HG03342 (cell line): ENCODE data around the gene POLG2.

Experiments used
- ATAC-seq: cut with Tn5 transposase; IDR thresholded peaks from one replicate; pipeline ENCODE4 v1.9.1; 2021; ENCODE audit warnings: mild to moderate bottlenecking, moderate library complexity; ENCODE audit not compliant: unreplicated experiment

The POLG2 gene

GRCh38 chr17:64496786-64497564, at the start of gene POLG2:
POLG2 (minus strand) TSS chr17:64497054; CDS start chr17:64496968, 86 bp downstream.
- ATAC-seq: peak; percentile 67

DNA sequence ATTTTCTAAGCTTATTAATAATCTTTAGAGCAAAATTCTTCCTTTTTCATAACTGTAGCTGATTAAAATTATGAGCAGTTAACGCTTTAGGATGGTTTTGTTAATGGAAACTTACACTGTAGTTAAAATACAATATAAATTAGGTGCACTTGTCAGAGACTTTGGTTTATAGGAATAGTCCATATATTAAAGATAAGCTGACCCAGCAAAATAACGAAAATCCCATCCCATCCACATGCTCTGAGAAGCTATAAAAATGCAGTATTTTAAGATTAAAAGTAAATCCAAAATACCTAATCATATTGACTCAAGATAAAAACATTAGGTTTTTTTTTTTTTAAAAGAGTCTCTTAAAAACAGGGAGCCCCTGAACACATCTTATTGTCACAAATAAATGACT, 47.9 kb upstream of the POLG2 start:
- no peak for ATAC-seq

GRCh38 chr17:64540118-64540776, 43.4 kb upstream of the POLG2 start:
- no peak for ATAC-seq

GRCh38 chr17:64538508-64539130, 41.8 kb upstream of the POLG2 start:
- ATAC-seq: no peak

- ATAC-seq: no peak
These were observed 40.6 kb upstream of the POLG2 start for GRCh38 chr17:64537488-64537887.

GRCh38 chr17:64536913-64537312, 40.1 kb upstream of the POLG2 start:
- no peak for ATAC-seq

- no peak for ATAC-seq
These were observed 38.5 kb upstream of the POLG2 start for GRCh38 chr17:64535357-64535756.

DNA sequence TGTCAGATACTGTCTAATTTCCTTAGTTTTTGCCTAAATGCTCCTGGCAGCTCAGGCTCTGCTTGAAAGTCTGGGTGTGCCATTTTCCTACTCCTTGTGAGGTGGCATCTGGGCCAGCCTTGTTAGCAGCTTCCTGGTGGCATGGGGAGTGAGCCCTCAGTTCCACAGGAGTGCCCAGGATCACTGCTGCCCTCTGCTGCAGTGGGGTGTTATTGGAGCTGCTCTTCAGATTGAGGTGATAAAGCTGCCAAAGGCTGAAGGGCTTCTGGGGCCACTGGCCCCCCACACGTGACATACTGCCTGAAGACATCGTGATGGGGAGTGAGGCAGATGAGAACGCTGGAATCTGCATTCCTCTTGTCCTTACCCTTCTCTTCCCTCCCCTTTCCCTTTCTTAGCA, 37.3 kb upstream of the POLG2 start:
- no peak for ATAC-seq

DNA sequence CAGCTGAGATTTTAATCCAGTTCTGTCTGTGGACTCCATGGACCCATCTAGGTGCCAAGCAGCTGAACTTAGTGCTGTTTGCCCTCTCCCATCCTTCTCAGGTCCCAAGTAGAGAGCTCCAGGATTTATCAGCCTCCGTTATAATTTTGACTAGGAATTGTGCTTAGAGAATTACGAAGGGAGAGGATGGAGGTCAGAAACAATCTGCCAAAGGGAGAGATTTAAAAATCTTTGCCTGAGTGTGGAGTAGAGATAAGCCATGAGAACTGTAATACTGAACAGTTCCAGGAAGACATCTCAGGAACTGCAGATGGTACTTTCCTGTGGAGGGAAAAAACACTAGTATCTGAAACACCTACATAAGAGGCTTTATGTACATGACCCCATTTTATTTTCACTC, 36.9 kb upstream of the POLG2 start:
- ATAC-seq: no peak

- ATAC-seq: no peak
These were observed 35.6 kb upstream of the POLG2 start for GRCh38 chr17:64532409-64532808.

GRCh38 chr17:64531955-64532371, 35.1 kb upstream of the POLG2 start:
- no peak for ATAC-seq

DNA sequence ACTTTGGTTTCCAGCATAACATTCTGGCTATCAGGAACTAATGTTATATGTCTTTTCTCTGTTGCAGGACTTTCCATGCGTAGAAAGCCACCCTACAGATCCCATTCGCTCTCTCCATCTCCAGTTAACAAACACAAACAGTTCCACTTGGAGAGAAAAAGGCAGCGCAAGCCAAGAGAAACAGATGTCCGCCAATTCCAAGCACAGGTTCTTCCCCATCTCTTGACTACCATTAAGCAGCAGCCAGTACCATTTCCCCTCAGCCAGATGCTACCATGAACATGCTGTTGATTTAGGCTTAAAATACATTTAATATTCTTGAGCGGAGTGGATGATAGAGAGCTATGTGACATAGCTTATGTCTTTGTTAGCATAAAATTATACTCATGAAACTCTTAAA, 32.4 kb upstream of the POLG2 start:
- ATAC-seq: no peak

GRCh38 chr17:64527914-64528313, 31.1 kb upstream of the POLG2 start:
- ATAC-seq: no peak

DNA sequence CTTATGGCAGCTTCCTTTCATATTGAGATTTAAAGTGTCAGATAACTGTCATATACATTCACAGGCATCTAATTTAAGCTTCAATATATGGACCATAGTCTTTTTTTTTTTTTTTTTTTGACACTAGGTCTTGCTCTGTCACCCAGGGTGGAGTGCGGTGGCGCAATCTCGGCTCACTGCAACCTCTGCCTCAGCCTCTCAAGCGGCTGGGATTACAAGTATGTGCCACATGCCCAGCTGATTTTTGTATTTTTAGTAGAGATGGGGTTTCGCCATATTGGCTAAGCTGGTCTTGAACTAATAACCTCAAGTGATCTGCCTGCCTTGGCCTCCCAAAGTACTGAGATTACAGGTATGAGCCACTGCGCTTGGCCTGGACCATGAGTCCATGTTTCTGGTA, 23.5 kb upstream of the POLG2 start:
- no peak for ATAC-seq

GRCh38 chr17:64519601-64520000, 22.7 kb upstream of the POLG2 start:
- ATAC-seq: no peak

DNA sequence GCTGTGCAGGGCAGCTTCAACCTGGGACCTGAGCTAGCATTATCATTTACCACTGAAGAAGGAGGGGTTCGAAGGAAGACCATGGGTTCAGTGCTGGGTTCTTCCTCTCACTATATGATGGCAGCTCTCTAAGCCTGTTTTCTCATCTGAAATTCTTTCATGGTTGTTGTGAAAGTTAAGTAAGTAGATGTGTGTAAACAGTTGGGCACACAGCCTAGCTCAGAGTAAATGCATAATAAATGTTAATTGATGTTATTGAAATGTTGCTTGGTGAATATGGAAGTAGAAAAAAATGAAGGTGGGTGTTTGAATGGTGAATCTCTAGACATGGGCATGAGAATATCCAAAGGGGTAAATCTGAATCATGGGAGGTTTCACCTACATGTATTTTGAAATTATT, 19.0 kb upstream of the POLG2 start:
- no peak for ATAC-seq

DNA sequence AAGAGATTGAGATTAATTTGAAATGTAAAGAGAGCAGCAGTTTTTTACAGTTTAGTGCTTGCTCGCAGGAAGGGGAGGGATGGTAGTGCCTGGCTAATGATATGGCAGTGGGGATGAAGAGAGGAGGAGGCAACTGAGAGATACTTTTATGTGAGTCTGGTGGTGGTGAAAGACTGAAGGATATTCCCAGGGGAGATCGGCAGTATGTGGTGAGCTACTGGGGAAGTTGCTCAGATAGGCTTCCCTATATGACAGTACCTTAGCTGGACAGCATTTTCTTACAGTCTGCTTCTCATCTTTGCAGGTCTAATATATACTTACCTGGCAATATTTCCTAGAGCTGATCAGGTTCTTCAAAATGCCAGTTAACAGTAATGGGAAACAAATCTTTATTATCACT, 18.6 kb upstream of the POLG2 start:
- ATAC-seq: no peak

- no peak for ATAC-seq
These were observed 12.3 kb upstream of the POLG2 start for GRCh38 chr17:64509179-64509578.

DNA sequence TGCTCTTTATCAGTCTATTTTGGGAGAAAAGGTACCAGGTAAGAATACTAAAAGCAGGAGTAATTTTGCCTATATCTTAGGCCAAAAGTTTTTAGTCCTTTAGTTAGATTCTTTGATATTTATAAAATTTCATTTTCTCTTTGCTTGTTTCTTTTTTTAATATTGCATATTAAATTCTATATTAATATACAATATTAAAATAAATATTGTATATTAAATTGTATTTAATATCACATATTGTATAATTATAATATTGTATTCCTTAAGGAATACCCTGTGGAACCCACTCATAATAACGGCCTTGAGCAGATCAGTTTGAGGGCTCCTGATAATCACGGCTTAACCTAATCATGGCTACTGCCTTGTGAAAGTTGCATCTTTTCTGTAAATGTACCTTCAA, 11.8 kb upstream of the POLG2 start:
- ATAC-seq: no peak

GRCh38 chr17:64507413-64507782, 10.5 kb upstream of the POLG2 start:
- peak; percentile 5 for ATAC-seq

DNA sequence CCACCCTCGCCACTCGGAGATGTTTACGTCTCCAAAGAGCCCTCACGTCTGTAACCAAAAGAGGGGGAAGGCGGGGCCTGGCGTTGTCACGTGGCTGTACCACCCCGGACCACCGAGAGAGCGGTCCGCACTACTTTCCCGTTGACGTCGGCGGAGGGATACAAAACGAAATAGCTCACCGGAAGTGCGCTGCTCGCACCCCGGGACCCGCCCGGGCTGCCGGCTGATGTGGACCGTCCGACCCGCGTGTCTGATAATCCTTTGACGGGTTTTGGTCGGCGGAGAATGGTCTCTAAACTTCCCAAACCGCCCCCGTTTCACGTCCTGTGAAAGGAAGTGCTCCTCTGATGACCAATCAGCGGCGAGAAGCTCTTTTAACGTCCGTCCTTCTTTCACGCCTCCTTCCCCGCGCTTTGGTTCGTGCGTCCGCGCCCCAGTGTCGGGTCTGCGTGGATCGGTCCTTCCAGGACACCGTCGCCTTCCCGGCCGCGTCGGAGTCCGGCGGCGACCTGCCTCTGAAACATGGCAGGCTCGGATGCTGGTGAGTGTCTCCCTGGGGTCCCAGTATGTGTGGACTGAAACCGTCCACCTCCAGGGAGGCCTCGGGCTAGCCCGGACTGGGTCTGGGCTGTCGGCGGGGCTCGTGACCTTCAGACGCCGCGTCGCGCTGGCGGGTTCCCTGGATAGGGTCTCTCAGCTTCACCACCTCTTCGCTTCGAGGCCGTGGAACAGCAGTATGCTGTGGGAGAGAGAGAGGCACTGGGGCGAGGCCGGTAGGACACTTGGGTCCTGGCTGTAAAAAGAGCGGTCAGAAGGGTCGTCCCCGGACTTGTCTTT, 9.9 kb upstream of the POLG2 start, which contains the start of gene CEP95:
Gene CEP95 (plus strand): TSS at position 402 of the 837 bp plus-strand sequence. CDS start 121 bp downstream, at position 523.
- ATAC-seq: peak; percentile 50
